Measurements from ENCODE around the gene TGM1.

The TGM1 gene

DNA sequence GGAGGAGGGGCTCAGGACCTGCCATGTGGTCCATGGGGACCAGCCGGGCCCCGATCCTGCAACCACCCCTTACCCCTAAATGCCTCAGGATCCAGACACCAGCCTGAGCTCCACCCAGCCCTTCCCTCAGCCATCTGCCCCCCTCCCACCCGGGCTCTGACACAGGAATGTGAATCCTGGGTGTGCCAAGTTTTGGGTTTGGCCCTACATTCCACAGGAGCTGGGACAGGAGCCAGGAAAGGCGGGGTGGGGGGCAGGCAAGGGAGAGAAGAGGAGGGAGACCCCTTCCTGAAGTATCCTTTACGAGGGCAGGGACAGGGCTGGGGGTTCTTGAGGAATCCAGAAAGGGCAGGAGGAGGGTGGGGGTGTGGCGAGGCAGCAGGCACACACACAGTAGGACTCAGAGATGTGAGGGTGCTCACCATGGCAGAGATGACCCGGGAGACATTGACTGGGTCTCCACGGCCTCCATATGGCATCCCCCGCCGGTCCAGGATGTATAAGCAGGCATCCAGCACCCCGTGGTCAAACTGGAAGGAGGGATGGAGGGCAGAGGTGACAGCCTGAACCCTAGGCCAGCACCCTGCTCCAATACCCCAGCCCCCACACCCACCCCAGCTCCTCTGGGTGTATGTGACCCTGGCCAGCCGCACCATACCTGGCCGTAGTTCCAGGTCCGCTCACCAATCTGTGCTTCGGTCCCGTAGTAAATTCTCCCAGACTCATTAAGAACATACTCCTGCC, 3.5 kb downstream of the TGM1 start:
- no peak for DNase-seq (ENCODE audit: low read depth)
- H3K4me3 ChIP-seq (ENCODE audit: low read depth, low read length) = no peak overlapping the region
- no peak for TF ChIP-seq MYC (IDR thresholded peaks at IDR 0.05; ENCODE audit: low read depth, low read length)
- TF ChIP-seq, protein P1, sequence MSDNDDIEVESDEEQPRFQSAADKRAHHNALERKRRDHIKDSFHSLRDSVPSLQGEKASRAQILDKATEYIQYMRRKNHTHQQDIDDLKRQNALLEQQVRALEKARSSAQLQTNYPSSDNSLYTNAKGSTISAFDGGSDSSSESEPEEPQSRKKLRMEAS (IDR thresholded peaks at IDR 0.05; ENCODE audit: low read depth, low read length) = no peak
- TF ChIP-seq POLR2A (IDR thresholded peaks at IDR 0.05; ENCODE audit: extremely low read depth, insufficient read length) = no peak
- TF ChIP-seq, protein P2, sequence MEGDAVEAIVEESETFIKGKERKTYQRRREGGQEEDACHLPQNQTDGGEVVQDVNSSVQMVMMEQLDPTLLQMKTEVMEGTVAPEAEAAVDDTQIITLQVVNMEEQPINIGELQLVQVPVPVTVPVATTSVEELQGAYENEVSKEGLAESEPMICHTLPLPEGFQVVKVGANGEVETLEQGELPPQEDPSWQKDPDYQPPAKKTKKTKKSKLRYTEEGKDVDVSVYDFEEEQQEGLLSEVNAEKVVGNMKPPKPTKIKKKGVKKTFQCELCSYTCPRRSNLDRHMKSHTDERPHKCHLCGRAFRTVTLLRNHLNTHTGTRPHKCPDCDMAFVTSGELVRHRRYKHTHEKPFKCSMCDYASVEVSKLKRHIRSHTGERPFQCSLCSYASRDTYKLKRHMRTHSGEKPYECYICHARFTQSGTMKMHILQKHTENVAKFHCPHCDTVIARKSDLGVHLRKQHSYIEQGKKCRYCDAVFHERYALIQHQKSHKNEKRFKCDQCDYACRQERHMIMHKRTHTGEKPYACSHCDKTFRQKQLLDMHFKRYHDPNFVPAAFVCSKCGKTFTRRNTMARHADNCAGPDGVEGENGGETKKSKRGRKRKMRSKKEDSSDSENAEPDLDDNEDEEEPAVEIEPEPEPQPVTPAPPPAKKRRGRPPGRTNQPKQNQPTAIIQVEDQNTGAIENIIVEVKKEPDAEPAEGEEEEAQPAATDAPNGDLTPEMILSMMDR (IDR thresholded peaks at IDR 0.05; ENCODE audit: low read depth, low read length) = no peak

DNA sequence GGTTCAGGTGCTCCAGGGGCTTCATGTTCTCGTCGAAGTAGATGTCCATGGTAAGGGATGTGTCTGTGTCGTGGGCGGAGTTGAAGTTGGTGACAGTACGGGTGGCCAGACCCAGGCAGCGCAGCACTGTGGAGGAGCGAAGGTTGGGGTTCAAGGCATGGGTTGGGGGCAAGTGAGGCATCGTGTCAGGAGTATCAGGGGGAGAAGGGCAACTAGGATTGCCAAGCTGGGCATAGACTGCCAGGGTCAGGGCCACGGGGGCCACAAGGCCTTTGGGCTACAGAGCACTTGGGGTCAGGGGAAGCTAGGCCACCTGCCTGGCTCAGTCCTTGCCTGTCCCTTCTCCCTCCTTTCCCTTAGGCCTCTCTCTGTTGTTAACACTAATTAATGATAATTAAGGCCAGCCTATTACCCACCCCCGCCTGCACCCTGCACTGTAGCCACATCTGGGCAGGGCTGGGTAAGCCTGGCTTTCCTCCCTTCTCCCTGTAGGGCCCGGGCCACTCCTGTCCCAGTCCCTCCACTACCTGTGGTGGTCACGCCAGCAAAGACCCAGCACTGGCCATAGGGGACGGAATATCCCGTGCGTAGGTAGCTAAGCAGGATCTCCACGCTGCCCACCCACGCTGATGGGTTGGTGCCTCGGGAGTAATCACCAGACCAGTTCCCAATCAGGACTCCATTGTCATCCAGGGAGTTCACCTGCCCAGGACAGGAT, 4.3 kb downstream of the TGM1 start:
- no peak overlapping the region for H3K4me3 ChIP-seq (ENCODE audit: low read depth, low read length)
- no peak for DNase-seq (ENCODE audit: low read depth)
- TF ChIP-seq POLR2A (IDR thresholded peaks at IDR 0.05; ENCODE audit: extremely low read depth, insufficient read length) = no peak
- TF ChIP-seq, protein P1 (IDR thresholded peaks at IDR 0.05; ENCODE audit: low read depth, low read length) = no peak
- TF ChIP-seq MYC (IDR thresholded peaks at IDR 0.05; ENCODE audit: low read depth, low read length) = no peak
- TF ChIP-seq, protein P2 (IDR thresholded peaks at IDR 0.05; ENCODE audit: low read depth, low read length) = no peak

DNA sequence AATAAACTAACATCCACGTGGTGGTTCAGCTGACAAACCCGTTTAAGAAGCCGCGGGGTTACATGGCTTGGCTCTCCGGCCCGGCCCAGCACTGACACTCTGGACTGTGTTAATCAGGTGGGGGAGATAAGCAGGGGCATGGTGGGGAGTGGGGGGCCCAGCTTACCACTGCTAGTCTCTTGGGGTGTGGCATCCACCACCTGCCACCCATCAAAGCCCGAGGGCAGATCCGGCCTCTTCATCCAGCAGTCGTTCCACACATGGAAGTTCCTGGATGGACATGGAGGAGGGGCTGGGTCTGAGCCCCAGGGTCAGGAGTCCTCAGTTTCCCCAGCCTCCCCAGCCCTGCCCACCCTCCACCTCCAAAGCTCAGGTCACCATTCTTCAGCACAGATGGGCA, 4.9 kb downstream of the TGM1 start:
- H3K4me3 ChIP-seq (ENCODE audit: low read depth, low read length) = no peak overlapping the region
- DNase-seq (ENCODE audit: low read depth) = no peak
- TF ChIP-seq MYC (IDR thresholded peaks at IDR 0.05; ENCODE audit: low read depth, low read length) (no peak), POLR2A (IDR thresholded peaks at IDR 0.05; ENCODE audit: extremely low read depth, insufficient read length) (no peak)
- TF ChIP-seq, protein P2 (IDR thresholded peaks at IDR 0.05; ENCODE audit: low read depth, low read length) = no peak
- TF ChIP-seq, protein P1 (IDR thresholded peaks at IDR 0.05; ENCODE audit: low read depth, low read length) = no peak

DNA sequence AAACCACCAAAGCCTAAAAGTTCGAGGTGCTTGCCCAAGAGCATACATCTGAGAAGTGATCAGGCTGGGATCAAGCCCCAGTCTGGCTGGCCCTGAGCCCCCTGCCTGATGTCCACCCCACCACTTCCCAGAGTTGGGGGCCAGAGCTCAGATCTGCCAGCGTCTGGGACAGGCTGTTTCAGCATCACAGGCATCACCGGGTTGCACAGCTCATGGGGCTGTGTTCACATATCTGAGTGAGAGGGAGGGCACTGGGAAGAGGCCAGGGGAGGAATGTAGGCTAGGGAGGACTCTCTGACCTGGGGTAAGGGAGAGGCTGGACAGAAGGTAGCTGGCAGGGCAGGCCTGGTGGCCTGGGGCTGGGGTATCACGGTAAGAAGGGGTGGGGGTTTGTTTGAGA, 6.0 kb downstream of the TGM1 start:
- TF ChIP-seq POLR2A (IDR thresholded peaks at IDR 0.05; ENCODE audit: extremely low read depth, insufficient read length) = no peak
- TF ChIP-seq, protein P1 (IDR thresholded peaks at IDR 0.05; ENCODE audit: low read depth, low read length) = no peak
- TF ChIP-seq, protein P2 (IDR thresholded peaks at IDR 0.05; ENCODE audit: low read depth, low read length) = no peak
- TF ChIP-seq MYC (IDR thresholded peaks at IDR 0.05; ENCODE audit: low read depth, low read length) = no peak
- H3K4me3 ChIP-seq (ENCODE audit: low read depth, low read length) = no peak overlapping the region

DNA sequence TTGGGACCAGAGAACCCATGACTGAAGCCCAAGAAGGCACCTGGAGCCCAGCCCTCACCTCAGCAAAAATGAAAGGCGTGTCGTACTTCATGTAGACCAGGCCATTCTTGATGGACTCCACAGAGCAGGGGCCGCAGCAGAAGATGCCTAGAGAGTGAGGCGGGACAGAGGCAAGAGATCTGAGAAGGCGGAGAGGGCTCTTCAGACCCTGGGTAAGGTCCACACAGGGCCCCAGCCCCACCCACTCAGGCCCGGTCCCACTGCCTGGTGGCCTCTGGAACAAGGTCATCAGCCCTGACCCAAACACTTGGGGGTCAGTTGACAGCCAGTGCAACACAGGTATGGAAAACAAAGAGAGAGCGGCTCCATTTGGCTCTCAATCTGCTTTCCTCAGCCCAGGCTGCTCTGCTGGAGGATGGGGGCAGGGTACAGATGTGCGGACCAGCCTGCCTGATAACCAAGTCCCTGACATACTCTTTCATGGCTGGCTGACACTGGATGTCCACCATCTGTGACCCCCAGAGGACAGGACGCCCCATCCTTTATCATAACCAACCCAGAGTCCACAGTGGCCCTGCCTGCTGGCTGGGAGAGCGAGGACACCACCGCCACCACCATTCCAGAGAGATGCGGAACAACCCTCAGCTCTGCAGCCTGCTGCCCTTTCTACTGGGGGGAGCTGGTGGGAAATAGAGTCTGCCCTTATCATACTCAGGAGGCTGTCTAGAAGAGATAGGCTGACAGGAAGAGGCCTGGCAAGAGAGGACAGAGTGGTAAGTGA, 6.9 kb downstream of the TGM1 start:
- no peak for DNase-seq (ENCODE audit: low read depth)
- TF ChIP-seq, protein P1 (IDR thresholded peaks at IDR 0.05; ENCODE audit: low read depth, low read length) = no peak
- TF ChIP-seq, protein P2 (IDR thresholded peaks at IDR 0.05; ENCODE audit: low read depth, low read length) = no peak
- TF ChIP-seq MYC (IDR thresholded peaks at IDR 0.05; ENCODE audit: low read depth, low read length) (no peak), POLR2A (IDR thresholded peaks at IDR 0.05; ENCODE audit: extremely low read depth, insufficient read length) (no peak)
- no peak overlapping the region for H3K4me3 ChIP-seq (ENCODE audit: low read depth, low read length)

More for the DNA sequence above, 6.0 kb downstream of the TGM1 start:
- DNase-seq (ENCODE audit: low read depth) = no peak
